ENCODE data around the gene PCCA.

The PCCA gene

DNA sequence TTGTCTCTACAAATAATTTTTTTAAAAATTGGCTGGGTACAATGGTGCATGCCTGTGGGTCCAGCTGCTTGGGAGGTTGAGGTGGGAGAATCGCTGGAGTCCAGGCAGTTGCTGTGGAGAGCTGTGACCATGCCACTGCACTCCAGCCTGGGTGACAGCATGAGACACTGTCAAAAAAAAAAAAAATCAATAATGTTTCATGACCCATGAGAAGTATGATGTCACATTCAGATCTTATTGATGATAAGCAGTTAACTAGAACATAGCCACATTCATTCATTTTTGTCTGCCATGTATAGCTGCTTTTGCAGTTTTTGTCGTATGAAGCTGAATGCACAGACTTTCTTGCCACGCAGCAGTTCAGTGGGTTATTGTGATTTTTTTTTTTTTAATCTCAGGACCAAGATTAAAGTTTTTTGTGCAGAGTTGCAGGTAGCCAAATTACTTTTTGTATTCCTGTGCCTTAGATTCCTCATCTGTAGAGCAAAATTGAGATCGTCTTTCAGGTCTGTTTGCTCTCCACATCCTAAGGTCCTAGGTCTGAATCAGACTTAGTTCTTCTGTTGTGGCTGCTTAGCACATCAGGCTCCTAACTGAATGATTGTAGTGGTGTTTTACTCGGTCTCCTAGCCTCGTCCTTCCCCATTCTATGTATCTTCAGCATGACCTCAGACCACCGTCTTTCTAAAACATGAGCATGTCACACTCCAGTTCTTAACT is 354.5 kb downstream of the PCCA start:
- Mint-ChIP-seq H3K27ac (no peak overlapping the region), H3K9me3 (no peaks in the 10 kb centered on the region), H3K36me3 (ENCODE audit: low read depth) (peaks cover 18% of the 10 kb centered on the region), H3K4me3 (no peak overlapping the region), H3K27me3 (ENCODE audit: low read depth, poor library complexity) (no peaks in the 10 kb centered on the region), H3K4me1 (peaks cover 24% of the 10 kb centered on the region)
- DNase-seq = no peak
- TF ChIP-seq, protein P1, sequence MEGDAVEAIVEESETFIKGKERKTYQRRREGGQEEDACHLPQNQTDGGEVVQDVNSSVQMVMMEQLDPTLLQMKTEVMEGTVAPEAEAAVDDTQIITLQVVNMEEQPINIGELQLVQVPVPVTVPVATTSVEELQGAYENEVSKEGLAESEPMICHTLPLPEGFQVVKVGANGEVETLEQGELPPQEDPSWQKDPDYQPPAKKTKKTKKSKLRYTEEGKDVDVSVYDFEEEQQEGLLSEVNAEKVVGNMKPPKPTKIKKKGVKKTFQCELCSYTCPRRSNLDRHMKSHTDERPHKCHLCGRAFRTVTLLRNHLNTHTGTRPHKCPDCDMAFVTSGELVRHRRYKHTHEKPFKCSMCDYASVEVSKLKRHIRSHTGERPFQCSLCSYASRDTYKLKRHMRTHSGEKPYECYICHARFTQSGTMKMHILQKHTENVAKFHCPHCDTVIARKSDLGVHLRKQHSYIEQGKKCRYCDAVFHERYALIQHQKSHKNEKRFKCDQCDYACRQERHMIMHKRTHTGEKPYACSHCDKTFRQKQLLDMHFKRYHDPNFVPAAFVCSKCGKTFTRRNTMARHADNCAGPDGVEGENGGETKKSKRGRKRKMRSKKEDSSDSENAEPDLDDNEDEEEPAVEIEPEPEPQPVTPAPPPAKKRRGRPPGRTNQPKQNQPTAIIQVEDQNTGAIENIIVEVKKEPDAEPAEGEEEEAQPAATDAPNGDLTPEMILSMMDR (IDR thresholded peaks at IDR 0.05) = no peak

DNA sequence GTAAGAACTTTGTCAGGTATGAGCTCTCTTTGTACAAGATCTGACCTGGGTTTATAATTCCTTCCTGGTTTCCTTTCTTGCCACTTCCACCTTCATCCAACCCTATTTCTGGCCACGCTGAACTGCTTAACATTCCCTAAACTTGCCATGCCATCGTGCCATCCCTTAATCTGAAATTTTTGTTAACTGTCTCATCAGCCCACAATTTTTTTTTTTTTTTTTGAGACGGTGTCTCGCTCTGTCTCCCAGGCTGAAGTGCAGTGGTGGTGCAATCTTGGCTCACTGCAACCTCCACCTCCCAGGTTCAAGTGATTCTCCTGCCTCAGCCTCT is 355.1 kb downstream of the PCCA start:
- peaks cover 19% of the 10 kb centered on the region for H3K4me1 Mint-ChIP-seq
- no peaks in the 10 kb centered on the region for H3K27me3 Mint-ChIP-seq (ENCODE audit: low read depth, poor library complexity)
- H3K36me3 Mint-ChIP-seq (ENCODE audit: low read depth) = peaks cover 20% of the 10 kb centered on the region
- H3K4me3 Mint-ChIP-seq = no peak overlapping the region
- no peaks in the 10 kb centered on the region for H3K9me3 Mint-ChIP-seq
- TF ChIP-seq, protein P1 (IDR thresholded peaks at IDR 0.05) = no peak
- no peak for DNase-seq
- H3K27ac Mint-ChIP-seq = no peak overlapping the region

DNA sequence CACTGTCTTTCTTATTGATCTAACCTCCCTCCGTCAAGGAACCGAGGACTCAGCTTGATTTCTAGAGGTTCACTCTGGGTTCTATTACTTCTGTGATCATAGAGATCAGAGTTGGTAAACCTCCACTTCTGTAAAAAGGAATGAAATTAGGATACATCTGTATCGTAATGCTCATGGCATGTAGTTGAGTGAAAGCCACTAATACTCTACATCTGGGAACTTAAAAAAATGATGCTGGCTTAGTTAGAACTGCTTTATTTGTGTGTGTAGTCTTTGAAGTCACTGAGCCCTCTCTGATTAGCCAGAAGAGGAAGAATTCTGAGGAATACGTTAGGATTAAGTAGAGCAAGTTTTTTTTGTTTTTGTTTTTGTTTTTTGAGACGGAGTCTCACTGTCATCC is 358.9 kb downstream of the PCCA start:
- Mint-ChIP-seq H3K9me3 (no peaks in the 10 kb centered on the region), H3K27ac (no peak overlapping the region), H3K27me3 (ENCODE audit: low read depth, poor library complexity) (peaks cover 8% of the 10 kb centered on the region), H3K4me3 (no peak overlapping the region), H3K36me3 (ENCODE audit: low read depth) (peaks cover 38% of the 10 kb centered on the region), H3K4me1 (peaks cover 14% of the 10 kb centered on the region)
- DNase-seq = no peak
- TF ChIP-seq, protein P1 (IDR thresholded peaks at IDR 0.05) = no peak

DNA sequence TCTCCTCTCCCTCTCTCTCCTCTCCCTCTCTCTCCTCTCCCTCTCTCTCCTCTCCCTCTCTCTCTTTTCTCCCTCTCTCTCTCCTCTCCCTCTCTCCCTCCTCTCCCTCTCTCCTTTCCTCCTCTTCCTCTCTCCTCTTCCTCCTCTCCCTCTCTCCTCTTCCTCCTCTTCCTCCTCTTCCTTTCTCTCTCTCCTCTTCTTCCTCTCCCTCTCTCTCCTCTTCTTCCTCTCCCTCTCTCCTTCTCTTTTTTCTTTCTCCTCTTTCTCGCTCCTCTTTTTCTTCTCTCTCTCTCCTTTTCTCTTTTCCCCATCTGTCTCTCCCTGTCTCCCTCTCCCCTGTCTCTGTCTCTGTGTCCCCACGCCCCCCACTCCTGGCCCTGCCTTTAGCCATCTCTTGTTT is 363.0 kb downstream of the PCCA start:
- H3K9me3 Mint-ChIP-seq = no peaks in the 10 kb centered on the region
- peak overlapping the region; percentile 95 for H3K27ac Mint-ChIP-seq
- TF ChIP-seq, protein P1 (IDR thresholded peaks at IDR 0.05) = no peak
- no peak for DNase-seq
- H3K4me3 Mint-ChIP-seq = no peak overlapping the region
- H3K36me3 Mint-ChIP-seq (ENCODE audit: low read depth) = peaks cover 48% of the 10 kb centered on the region
- H3K27me3 Mint-ChIP-seq (ENCODE audit: low read depth, poor library complexity) = peaks cover 8% of the 10 kb centered on the region
- H3K4me1 Mint-ChIP-seq = peaks cover 10% of the 10 kb centered on the region

DNA sequence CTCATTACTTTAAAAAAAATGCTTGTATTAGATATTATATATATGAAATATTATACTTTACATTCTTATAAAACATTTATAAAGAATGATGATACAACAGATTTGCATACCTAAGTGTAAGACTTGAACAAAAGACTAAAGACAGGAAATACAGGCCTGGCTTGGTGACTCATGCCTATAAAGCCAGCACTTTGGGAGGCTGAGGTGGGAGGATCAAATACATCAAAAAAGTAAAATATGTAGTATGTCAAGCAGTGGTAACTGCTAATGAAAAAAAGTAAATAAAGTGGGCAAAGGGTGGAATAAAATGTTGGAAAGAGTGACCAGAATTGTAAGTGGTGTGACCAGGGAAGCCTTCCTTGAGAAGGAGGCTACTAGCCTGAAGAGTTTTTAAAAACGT is 366.0 kb downstream of the PCCA start:
- Mint-ChIP-seq H3K27ac (peak overlapping the region; percentile 25), H3K36me3 (ENCODE audit: low read depth) (peaks cover 55% of the 10 kb centered on the region), H3K4me1 (peaks cover 10% of the 10 kb centered on the region), H3K4me3 (no peak overlapping the region), H3K9me3 (peaks cover 7% of the 10 kb centered on the region), H3K27me3 (ENCODE audit: low read depth, poor library complexity) (peaks cover 8% of the 10 kb centered on the region)
- TF ChIP-seq, protein P1 (IDR thresholded peaks at IDR 0.05) = no peak
- DNase-seq = no peak

DNA sequence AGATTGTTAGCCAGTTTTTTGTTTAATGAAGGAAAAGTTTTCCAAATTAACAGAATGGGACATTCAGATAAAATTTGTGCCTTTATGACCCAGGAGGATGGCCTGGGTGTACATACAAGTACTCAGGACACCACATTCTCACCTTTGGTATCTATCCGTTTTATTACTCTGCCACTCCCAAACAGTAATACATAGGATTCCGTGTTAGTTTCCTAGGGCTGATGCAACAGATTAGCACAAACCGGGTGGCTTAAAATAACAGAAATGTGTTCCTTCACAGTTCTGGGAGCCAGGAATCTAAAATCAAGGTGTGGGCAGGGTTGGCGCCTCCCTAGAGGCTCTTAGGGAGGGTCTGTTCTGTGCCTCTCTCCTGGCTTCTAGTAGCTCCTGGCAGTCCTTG is 369.8 kb downstream of the PCCA start:
- Mint-ChIP-seq H3K36me3 (ENCODE audit: low read depth) (peaks cover 43% of the 10 kb centered on the region), H3K4me1 (peaks cover 15% of the 10 kb centered on the region), H3K9me3 (peaks cover 8% of the 10 kb centered on the region), H3K27ac (no peak overlapping the region), H3K4me3 (no peak overlapping the region), H3K27me3 (ENCODE audit: low read depth, poor library complexity) (no peaks in the 10 kb centered on the region)
- no peak for DNase-seq
- TF ChIP-seq, protein P1 (IDR thresholded peaks at IDR 0.05) = no peak
